Neural progenitor cell (in vitro differentiated cells): ENCODE data around the gene PSMB3. TPM values are rescaled to one million over a fixed set of nuclear protein-coding genes. Genes with fewer than 3 reads are reported as not detected.

ENCODE experiments used
- DNase-seq: peaks from one replicate; pipeline ENCODE4 v3.0.0-alpha.2; 2016; ENCODE audit warnings: low spot score
- H2AFZ ChIP-seq: fragments of 200-600 bp; sonication (generic); replicated peaks from 2 replicates; pipeline ENCODE4 v1.6.1; 2016; ENCODE audit warnings: antibody characterized with exemption
- H3F3A ChIP-seq: fragments of 200-600 bp; sonication (generic); 2 replicates; pipeline ENCODE4 v1.6.1; 2016; ENCODE audit warnings: antibody characterized with exemption, low read depth
- H3K27ac ChIP-seq: fragments of 200-600 bp; sonication (generic); 2 replicates; pipeline ENCODE4 v1.5.1; 2016; ENCODE audit warnings: mild to moderate bottlenecking
- H3K27me3 ChIP-seq: fragments of 200-600 bp; sonication (generic); 2 replicates; pipeline ENCODE4 v1.6.1; 2016; ENCODE audit warnings: mild to moderate bottlenecking, moderate library complexity
- H3K36me3 ChIP-seq: fragments of 200-600 bp; sonication (generic); 2 replicates; pipeline ENCODE4 v1.5.1; 2016
- H3K4me1 ChIP-seq: fragments of 200-600 bp; sonication (generic); 2 replicates; pipeline ENCODE4 v1.6.1; 2016; ENCODE audit warnings: mixed run types
- H3K4me2 ChIP-seq: fragments of 200-600 bp; sonication (generic); 2 replicates; pipeline ENCODE4 v1.6.1; 2016
- H3K4me3 ChIP-seq: fragments of 200-600 bp; sonication (generic); 2 replicates; pipeline ENCODE4 v1.5.1; 2016
- H3K79me2 ChIP-seq: fragments of 200-600 bp; sonication (generic); 2 replicates; pipeline ENCODE4 v1.6.1; 2016; ENCODE audit warnings: low read depth
- H3K9ac ChIP-seq: fragments of 200-600 bp; sonication (generic); 2 replicates; pipeline ENCODE4 v1.6.1; 2016
- H3K9me3 ChIP-seq: fragments of 200-600 bp; sonication (generic); 2 replicates; pipeline ENCODE4 v1.5.1; 2016; ENCODE audit warnings: low read depth
- H4K20me1 ChIP-seq: fragments of 200-600 bp; sonication (generic); 2 replicates; pipeline ENCODE4 v1.6.1; 2016; ENCODE audit warnings: low read depth
- H3K27ac Mint-ChIP-seq: 3 replicates; pipeline ENCODE4 v1.8.0; 2021; ENCODE audit warnings: mixed read lengths
- H3K27me3 Mint-ChIP-seq: 2 replicates; pipeline ENCODE4 v1.8.0; 2022; ENCODE audit warnings: low read depth, mild to moderate bottlenecking, inconsistent platforms, moderate library complexity, mixed read lengths; ENCODE audit not compliant: insufficient read depth
- H3K36me3 Mint-ChIP-seq: 3 replicates; pipeline ENCODE4 v1.8.0; 2021; ENCODE audit warnings: mixed read lengths
- H3K4me1 Mint-ChIP-seq: 3 replicates; pipeline ENCODE4 v1.8.0; 2021; ENCODE audit warnings: mixed read lengths
- H3K4me3 Mint-ChIP-seq: 3 replicates; pipeline ENCODE4 v1.8.0; 2021; ENCODE audit warnings: mild to moderate bottlenecking, moderate library complexity, mixed read lengths
- H3K9me3 Mint-ChIP-seq: 3 replicates; pipeline ENCODE4 v1.8.0; 2020; ENCODE audit warnings: mixed read lengths
- EZH2 ChIP-seq: fragments of 200-600 bp; sonication (generic); IDR thresholded peaks from 2 replicates; pipeline ENCODE4 v1.6.1; 2017; ENCODE audit warnings: antibody characterized with exemption, mild to moderate bottlenecking, moderate library complexity
- EZH2phosphoT487 ChIP-seq: fragments of 200-600 bp; sonication (generic); IDR thresholded peaks from 2 replicates; pipeline ENCODE4 v1.6.1; 2017; ENCODE audit warnings: antibody characterized with exemption
- total RNA-seq: library from RNA; depleted of rRNA; stranded (reverse); fragments of >200 nt; gene quantifications from 2 replicates; pipeline ENCODE4 v1.2.3, GENCODE V29; 2015; ENCODE audit warnings: low replicate concordance
- TF ChIP-seq, protein P1 (sequence below): fragments of 200-600 bp; sonication (generic); IDR thresholded peaks from 2 replicates; pipeline ENCODE4 v1.5.1; 2017; ENCODE audit warnings: antibody characterized with exemption, mild to moderate bottlenecking

The PSMB3 gene
- total RNA-seq, 1 donor from 2014 or later, result 127 TPM

DNA sequence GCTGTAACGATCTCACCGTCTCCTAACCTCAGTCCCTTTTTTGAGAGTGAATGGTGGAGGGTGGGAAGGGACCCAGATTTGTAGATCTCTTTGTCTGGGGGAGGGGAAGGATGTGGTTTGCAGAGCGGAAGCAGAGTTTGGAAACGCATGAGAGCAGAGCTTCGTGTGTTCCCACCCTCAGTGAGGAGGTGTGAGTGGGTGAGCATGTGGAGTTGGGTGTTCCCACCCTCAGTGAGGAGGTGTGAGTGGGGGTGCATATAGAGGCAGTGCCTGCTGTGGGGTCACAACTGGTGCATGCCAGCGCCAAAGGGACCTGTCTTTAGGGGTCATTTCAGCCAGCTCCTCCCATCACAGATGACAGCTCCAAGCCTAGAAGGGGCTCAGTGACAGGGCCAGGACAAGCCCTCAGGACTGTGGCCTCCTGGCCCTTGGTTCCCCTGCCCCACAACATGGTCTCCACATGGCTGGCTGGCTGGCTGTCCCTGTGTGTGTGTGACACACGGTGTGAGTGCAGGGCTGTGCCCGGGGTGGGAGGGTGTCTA, 24.2 kb upstream of the PSMB3 start:
- peaks cover 33% of the 10 kb centered on the region for H3F3A ChIP-seq
- no peak overlapping the region for H3K4me2 ChIP-seq
- H3K9me3 Mint-ChIP-seq, result no peaks in the 10 kb centered on the region
- H3K9me3 ChIP-seq, result no peaks in the 10 kb centered on the region
- H3K4me3 Mint-ChIP-seq, result peak overlapping the region; percentile 83
- peaks cover 13% of the 10 kb centered on the region for H3K27me3 ChIP-seq
- H3K36me3 ChIP-seq, result no peaks in the 10 kb centered on the region
- H3K27me3 Mint-ChIP-seq, result peaks cover 8% of the 10 kb centered on the region
- peaks cover 22% of the 10 kb centered on the region for H3K4me1 Mint-ChIP-seq
- TF ChIP-seq EZH2phosphoT487 (no peak), EZH2 (no peak)
- TF ChIP-seq, protein P1, sequence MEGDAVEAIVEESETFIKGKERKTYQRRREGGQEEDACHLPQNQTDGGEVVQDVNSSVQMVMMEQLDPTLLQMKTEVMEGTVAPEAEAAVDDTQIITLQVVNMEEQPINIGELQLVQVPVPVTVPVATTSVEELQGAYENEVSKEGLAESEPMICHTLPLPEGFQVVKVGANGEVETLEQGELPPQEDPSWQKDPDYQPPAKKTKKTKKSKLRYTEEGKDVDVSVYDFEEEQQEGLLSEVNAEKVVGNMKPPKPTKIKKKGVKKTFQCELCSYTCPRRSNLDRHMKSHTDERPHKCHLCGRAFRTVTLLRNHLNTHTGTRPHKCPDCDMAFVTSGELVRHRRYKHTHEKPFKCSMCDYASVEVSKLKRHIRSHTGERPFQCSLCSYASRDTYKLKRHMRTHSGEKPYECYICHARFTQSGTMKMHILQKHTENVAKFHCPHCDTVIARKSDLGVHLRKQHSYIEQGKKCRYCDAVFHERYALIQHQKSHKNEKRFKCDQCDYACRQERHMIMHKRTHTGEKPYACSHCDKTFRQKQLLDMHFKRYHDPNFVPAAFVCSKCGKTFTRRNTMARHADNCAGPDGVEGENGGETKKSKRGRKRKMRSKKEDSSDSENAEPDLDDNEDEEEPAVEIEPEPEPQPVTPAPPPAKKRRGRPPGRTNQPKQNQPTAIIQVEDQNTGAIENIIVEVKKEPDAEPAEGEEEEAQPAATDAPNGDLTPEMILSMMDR, result no peak
- H3K27ac Mint-ChIP-seq, result no peak overlapping the region
- peaks cover 5% of the 10 kb centered on the region for H3K4me1 ChIP-seq
- H3K4me3 ChIP-seq, result no peak overlapping the region
- no peak overlapping the region for H3K27ac ChIP-seq
- peaks cover 30% of the 10 kb centered on the region for H4K20me1 ChIP-seq
- H2AFZ ChIP-seq, result no peak overlapping the region
- H3K79me2 ChIP-seq, result no peaks in the 10 kb centered on the region
- DNase-seq, result no peak
- H3K9ac ChIP-seq, result no peak overlapping the region
- H3K36me3 Mint-ChIP-seq, result peaks cover 15% of the 10 kb centered on the region

DNA sequence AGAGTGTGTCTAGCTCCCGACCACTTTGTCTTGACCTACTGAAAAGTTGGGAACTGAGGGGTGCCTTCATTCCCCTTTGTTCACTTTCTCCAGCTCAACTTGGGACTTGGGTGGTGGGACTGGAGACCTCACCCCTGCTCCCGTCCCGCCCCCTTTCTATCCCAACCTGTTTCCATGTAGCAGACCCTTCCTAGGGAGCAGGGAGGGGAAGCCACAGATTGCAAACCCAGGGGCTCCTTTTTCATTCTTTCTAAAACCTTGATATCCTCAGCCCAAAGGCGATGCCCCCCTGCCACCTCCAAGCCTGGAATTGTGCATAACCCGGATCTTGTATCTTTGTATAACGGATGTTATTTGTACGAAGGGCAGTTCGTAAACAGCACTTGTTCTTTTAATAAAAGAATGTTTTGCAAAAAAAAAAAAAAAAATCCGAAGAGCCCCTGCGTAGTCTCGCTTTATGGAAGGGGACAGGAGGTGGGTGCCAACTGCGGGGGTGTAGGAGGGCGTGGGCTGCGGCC, 23.1 kb upstream of the PSMB3 start:
- no peaks in the 10 kb centered on the region for H3K79me2 ChIP-seq
- H3K4me3 Mint-ChIP-seq, result peak overlapping the region; percentile 83
- no peak for DNase-seq
- peaks cover 13% of the 10 kb centered on the region for H3K36me3 Mint-ChIP-seq
- H3K4me1 ChIP-seq, result peaks cover 5% of the 10 kb centered on the region
- peaks cover 9% of the 10 kb centered on the region for H3K27me3 Mint-ChIP-seq
- peaks cover 13% of the 10 kb centered on the region for H3K27me3 ChIP-seq
- H2AFZ ChIP-seq, result peak overlapping the region; percentile 50
- H3K9me3 ChIP-seq, result no peaks in the 10 kb centered on the region
- no peak for TF ChIP-seq EZH2
- TF ChIP-seq EZH2phosphoT487, result no peak
- TF ChIP-seq, protein P1, result no peak
- peaks cover 34% of the 10 kb centered on the region for H3F3A ChIP-seq
- peaks cover 41% of the 10 kb centered on the region for H4K20me1 ChIP-seq
- H3K27ac ChIP-seq, result no peak overlapping the region
- no peaks in the 10 kb centered on the region for H3K9me3 Mint-ChIP-seq
- H3K9ac ChIP-seq, result no peak overlapping the region
- peaks cover 22% of the 10 kb centered on the region for H3K4me1 Mint-ChIP-seq
- peak overlapping the region; percentile 62 for H3K4me3 ChIP-seq
- H3K27ac Mint-ChIP-seq, result no peak overlapping the region
- H3K36me3 ChIP-seq, result no peaks in the 10 kb centered on the region
- peak overlapping the region; percentile 92 for H3K4me2 ChIP-seq

DNA sequence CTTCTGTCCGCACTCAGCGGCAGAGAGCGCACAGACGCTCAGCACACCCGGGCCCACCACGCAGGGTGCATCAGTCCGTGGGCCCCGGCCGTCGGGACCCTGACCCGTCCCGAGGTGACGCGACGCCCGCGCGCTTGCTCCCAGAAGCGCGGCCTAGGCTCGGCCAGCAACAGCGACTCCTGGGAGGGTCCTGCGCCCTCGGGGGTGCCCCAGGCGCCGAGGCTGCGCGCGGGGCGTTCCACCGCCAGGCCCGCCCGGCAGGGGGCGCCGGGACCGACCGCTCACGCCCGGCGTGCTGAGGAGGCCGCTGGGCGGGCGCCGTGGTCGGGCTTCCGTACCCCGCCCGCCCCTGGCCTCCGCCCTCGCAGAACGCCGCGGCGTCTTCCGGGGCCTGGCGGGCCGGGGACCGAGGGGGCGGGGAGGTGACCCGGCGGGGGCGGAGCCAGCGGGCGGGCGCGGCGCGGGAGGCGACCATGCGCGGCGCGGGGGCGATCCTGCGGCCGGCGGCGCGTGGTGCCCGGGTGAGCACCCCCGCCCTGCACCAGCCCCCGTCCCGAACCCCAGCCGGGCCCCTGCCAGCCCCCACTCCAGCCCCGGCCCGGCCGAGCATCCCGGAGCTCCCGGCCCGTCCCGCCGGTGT, 22.5 kb upstream of the PSMB3 start, which contains the start of gene CISD3:
CISD3 (plus strand) TSS at position 456 of the 640 bp plus-strand sequence; CDS start at position 474, 18 bp downstream.
- Histone ChIP-seq H3K27me3 (peaks cover 13% of the 10 kb centered on the region), H3K79me2 (no peaks in the 10 kb centered on the region), H3K4me3 (peak within 1 kb of the TSS; percentile 62), H2AFZ (peak within 1 kb of the TSS; percentile 50), H3K27ac (no peak within 1 kb of the TSS), H3F3A (peaks cover 39% of the 10 kb centered on the region), H3K9ac (peak within 1 kb of the TSS; percentile 38), H3K9me3 (no peaks in the 10 kb centered on the region), H3K4me1 (peaks cover 5% of the 10 kb centered on the region), H3K36me3 (no peaks in the 10 kb centered on the region), H3K4me2 (peak within 1 kb of the TSS; percentile 93), H4K20me1 (peaks cover 47% of the 10 kb centered on the region)
- Mint-ChIP-seq H3K36me3 (peaks cover 13% of the 10 kb centered on the region), H3K9me3 (no peaks in the 10 kb centered on the region), H3K27ac (peak within 1 kb of the TSS; percentile 30), H3K27me3 (peaks cover 10% of the 10 kb centered on the region), H3K4me3 (peak within 1 kb of the TSS; percentile 87), H3K4me1 (peaks cover 24% of the 10 kb centered on the region)
- TF ChIP-seq, protein P1, result peak; percentile 62
- no peak for TF ChIP-seq EZH2phosphoT487
- DNase-seq, result peak; percentile 96
